H9 (cell line): ENCODE data around the gene ST6GALNAC3. TPM values are rescaled to one million over a fixed set of nuclear protein-coding genes. Genes with fewer than 3 reads are reported as not detected.

Experiments
- DNase-seq: peaks from one replicate; pipeline ENCODE4 v3.0.0-alpha.2; 2017
- H2AFZ ChIP-seq: one replicate; pipeline ENCODE4 v1.6.1; 2013; ENCODE audit warnings: mild to moderate bottlenecking, low read length, control low read depth, moderate library complexity
- H2AK5ac ChIP-seq: 2 replicates; pipeline ENCODE4 v1.6.1; 2013; ENCODE audit warnings: low read length, control low read depth, mixed read lengths; ENCODE audit not compliant: insufficient read length
- H2BK120ac ChIP-seq: one replicate; pipeline ENCODE4 v1.6.1; 2013; ENCODE audit warnings: low read depth, mild to moderate bottlenecking, low read length, control low read depth, inconsistent platforms; ENCODE audit not compliant: poor library complexity, severe bottlenecking
- H2BK12ac ChIP-seq: 2 replicates; pipeline ENCODE4 v1.6.1; 2013; ENCODE audit warnings: low read length, control low read depth, mixed read lengths, low read depth; ENCODE audit not compliant: insufficient read length
- H2BK15ac ChIP-seq: 2 replicates; pipeline ENCODE4 v1.6.1; 2013; ENCODE audit warnings: low read depth, low read length, control low read depth
- H2BK20ac ChIP-seq: one replicate; pipeline ENCODE4 v1.6.1; 2013; ENCODE audit warnings: low read depth, mild to moderate bottlenecking, low read length, control low read depth, inconsistent platforms; ENCODE audit not compliant: poor library complexity, severe bottlenecking
- H2BK5ac ChIP-seq: 2 replicates; pipeline ENCODE4 v1.6.1; 2013; ENCODE audit warnings: low read length, control low read depth, mixed read lengths; ENCODE audit not compliant: insufficient read length
- H3K14ac ChIP-seq: 2 replicates; pipeline ENCODE4 v1.6.1; 2013; ENCODE audit warnings: low read length, control low read depth; ENCODE audit not compliant: insufficient read depth
- H3K18ac ChIP-seq: 2 replicates; pipeline ENCODE4 v1.6.1; 2013; ENCODE audit warnings: low read depth, mild to moderate bottlenecking, mixed read lengths, low read length, control low read depth; ENCODE audit not compliant: insufficient read length
- H3K23ac ChIP-seq: 2 replicates; pipeline ENCODE4 v1.6.1; 2013; ENCODE audit warnings: low read length, control low read depth, mixed read lengths, low read depth; ENCODE audit not compliant: insufficient read length
- H3K23me2 ChIP-seq: 2 replicates; pipeline ENCODE4 v1.6.1; 2013; ENCODE audit warnings: low read depth, mild to moderate bottlenecking, mixed read lengths, low read length, control low read depth; ENCODE audit not compliant: insufficient read length, poor library complexity, severe bottlenecking
- H3K27ac ChIP-seq: 2 replicates; pipeline ENCODE4 v1.5.1; 2013; ENCODE audit warnings: low read length, control low read depth, mixed read lengths, low read depth; ENCODE audit not compliant: insufficient read length
- H3K27me3 ChIP-seq: 2 replicates; pipeline ENCODE4 v1.6.1; 2013; ENCODE audit warnings: low read length, control low read depth, inconsistent platforms; ENCODE audit not compliant: insufficient read depth
- H3K4ac ChIP-seq: 2 replicates; pipeline ENCODE4 v1.6.1; 2013; ENCODE audit warnings: low read depth, mild to moderate bottlenecking, control low read depth, inconsistent platforms, low read length, moderate library complexity
- H3K4me1 ChIP-seq: 2 replicates; pipeline ENCODE4 v1.6.1; 2013; ENCODE audit warnings: low read length, control low read depth, inconsistent platforms; ENCODE audit not compliant: insufficient read depth
- H3K4me2 ChIP-seq: 2 replicates; pipeline ENCODE4 v1.6.1; 2013; ENCODE audit warnings: low read length, control low read depth, mixed read lengths; ENCODE audit not compliant: insufficient read length, insufficient read depth
- H3K56ac ChIP-seq: 2 replicates; pipeline ENCODE4 v1.6.1; 2013; ENCODE audit warnings: low read depth, mild to moderate bottlenecking, mixed read lengths, low read length, control low read depth; ENCODE audit not compliant: insufficient read length
- H3K79me1 ChIP-seq: 2 replicates; pipeline ENCODE4 v1.6.1; 2013; ENCODE audit warnings: low read depth, mild to moderate bottlenecking, moderate library complexity, low read length, control low read depth, inconsistent platforms; ENCODE audit not compliant: insufficient read depth, poor library complexity, severe bottlenecking
- H3K79me2 ChIP-seq: 2 replicates; pipeline ENCODE4 v1.6.1; 2013; ENCODE audit warnings: low read length, control low read depth, inconsistent platforms; ENCODE audit not compliant: insufficient read depth
- H3K9ac ChIP-seq: 2 replicates; pipeline ENCODE4 v1.6.1; 2013; ENCODE audit warnings: low read length, control low read depth, mixed read lengths; ENCODE audit not compliant: insufficient read length; ENCODE audit errors: extremely low read depth
- H3K9me3 ChIP-seq: one replicate; pipeline ENCODE4 v1.6.1; 2013; ENCODE audit warnings: low read depth, low read length, inconsistent platforms; ENCODE audit not compliant: control insufficient read depth
- H3T11ph ChIP-seq: one replicate; pipeline ENCODE4 v1.6.1; 2013; ENCODE audit warnings: mild to moderate bottlenecking, low read length, control low read depth, inconsistent platforms
- H4K20me1 ChIP-seq: one replicate; pipeline ENCODE4 v1.6.1; 2013; ENCODE audit not compliant: control insufficient read depth, insufficient read length, insufficient read depth
- H4K5ac ChIP-seq: 2 replicates; pipeline ENCODE4 v1.6.1; 2013; ENCODE audit warnings: low read depth, mild to moderate bottlenecking, mixed read lengths, low read length, control low read depth; ENCODE audit not compliant: insufficient read length
- H4K8ac ChIP-seq: replicated peaks from 2 replicates; pipeline ENCODE4 v1.6.1; 2013; ENCODE audit warnings: low read length, control low read depth, mixed read lengths, low read depth; ENCODE audit not compliant: insufficient read length
- H4K91ac ChIP-seq: 2 replicates; pipeline ENCODE4 v1.6.1; 2013; ENCODE audit warnings: low read depth, mild to moderate bottlenecking, moderate library complexity, mixed read lengths, low read length, control low read depth; ENCODE audit not compliant: insufficient read length
- H3K27ac Mint-ChIP-seq, 3 experiments: 2 replicates in 2 of 3; 3 replicates in 1 of 3; pipeline ENCODE4 v1.8.0; 2020 to 2021; ENCODE audit warnings: mixed read lengths in 3 of 3, mild to moderate bottlenecking in 1 of 3, moderate library complexity in 1 of 3
- H3K27me3 Mint-ChIP-seq: 2 replicates; pipeline ENCODE4 v1.8.0; 2021; ENCODE audit warnings: low read depth, mild to moderate bottlenecking, moderate library complexity, mixed read lengths
- H3K36me3 Mint-ChIP-seq, 3 experiments: 2 replicates in 2 of 3; 3 replicates in 1 of 3; pipeline ENCODE4 v1.8.0; 2020 to 2021; ENCODE audit warnings: low read depth in 3 of 3, mixed read lengths in 3 of 3; ENCODE audit not compliant: insufficient read depth in 1 of 3
- H3K4me1 Mint-ChIP-seq, 2 experiments: 2 replicates each; pipeline ENCODE4 v1.8.0; 2020; ENCODE audit warnings: mixed read lengths in 2 of 2
- H3K4me3 Mint-ChIP-seq, 2 experiments: 2 replicates in 1 of 2; 3 replicates in 1 of 2; pipeline ENCODE4 v1.8.0; 2020 to 2021; ENCODE audit warnings: mild to moderate bottlenecking in 2 of 2, mixed read lengths in 2 of 2, moderate library complexity in 1 of 2
- H3K9me3 Mint-ChIP-seq, 2 experiments: 2 replicates in 1 of 2; 3 replicates in 1 of 2; pipeline ENCODE4 v1.8.0; 2020; ENCODE audit warnings: mild to moderate bottlenecking in 2 of 2, mixed read lengths in 2 of 2, moderate library complexity in 1 of 2
- CTCF ChIP-seq: fragments of 200-600 bp; sonication (generic); conservative IDR thresholded peaks from 3 replicates; pipeline ENCODE4 v1.8.0; 2021; ENCODE audit warnings: antibody characterized with exemption, mild to moderate bottlenecking
- WGBS: extraction: QIAGEN DNeasy Blood & Tissue Kit; methylation state at CpG from one replicate; pipeline ENCODE4 v1.1.7; 2013; ENCODE audit warnings: missing lambda C conversion rate, low lambda C conversion rate, mixed read lengths; ENCODE audit not compliant: insufficient read length; ENCODE audit errors: extremely low coverage; 5-methylcytosine and 5-hydroxymethylcytosine counted together
- total RNA-seq: library from RNA; stranded (reverse); gene quantifications from 2 replicates; pipeline ENCODE4 v1.2.1, GENCODE V29; 2021

ST6GALNAC3 gene
- total RNA-seq, 1 experiment from 2014 or later: 11.2 TPM

- Histone ChIP-seq H3K4me2 (no peak overlapping the region), H4K91ac (no peak overlapping the region), H2BK15ac (no peak overlapping the region), H2BK20ac (no peak overlapping the region), H2AK5ac (no peak overlapping the region), H4K20me1 (no peaks in the 10 kb centered on the region), H4K5ac (no peak overlapping the region), H2AFZ (no peak overlapping the region), H3K14ac (no peak overlapping the region), H3K9me3 (no peaks in the 10 kb centered on the region), H3K27me3 (no peaks in the 10 kb centered on the region), H3K56ac (no peak overlapping the region), H3K9ac (no peak overlapping the region), H3K23ac (no peak overlapping the region), H2BK12ac (no peak overlapping the region), H2BK5ac (no peak overlapping the region), H4K8ac (no peak overlapping the region), H3K27ac (no peak overlapping the region), H2BK120ac (no peak overlapping the region), H3K4me1 (no peaks in the 10 kb centered on the region; the same call in 1 of the 2 replicates), H3T11ph (no peak overlapping the region), H3K4ac (no peak overlapping the region), H3K18ac (no peak overlapping the region), H3K79me1 (no peaks in the 10 kb centered on the region), H3K23me2 (no peaks in the 10 kb centered on the region), H3K79me2 (no peaks in the 10 kb centered on the region)
- Mint-ChIP-seq H3K4me3 (no peak overlapping the region), H3K27ac (no peak overlapping the region), H3K27me3 (no peaks in the 10 kb centered on the region), H3K9me3 (peaks cover 0 to 6% of the 10 kb centered on the region in 2 experiments; a peak in 2 of 5 replicates), H3K36me3 (peaks cover 2 to 16% (median 6%) of the 10 kb centered on the region in 3 experiments; a peak in 6 of 7 replicates), H3K4me1 (peaks cover 3 to 9% of the 10 kb centered on the region in 2 experiments; a peak in 3 of 4 replicates)
- no peak for DNase-seq
- no peak for TF ChIP-seq CTCF
- WGBS: no CpG with 5 or more reads among the region's 2 CpGs
These were observed 123.9 kb downstream of the ST6GALNAC3 start for GRCh38 chr1:76198452-76198851.
